RWPE2 (cell line): Measurements from ENCODE around the gene WASF1.

Experiments
- ATAC-seq: fragments of 200-7000 bp; cut with Tn5 transposase; 3 replicates; pipeline ENCODE4 v1.9.1; 2021; ENCODE audit warnings: low read depth
- DNase-seq: peaks from one replicate; pipeline ENCODE4 v3.0.0-alpha.2; 2020; ENCODE audit warnings: low spot score
- H3K27ac ChIP-seq: fragments of 450-650 bp; 2 replicates; pipeline ENCODE4 v1.5.1; 2017; ENCODE audit warnings: mild to moderate bottlenecking; ENCODE audit not compliant: poor library complexity, severe bottlenecking
- H3K27me3 ChIP-seq: fragments of 250-450 bp; sonication (Bioruptor Pico); 2 replicates; pipeline ENCODE4 v1.5.1; 2021; ENCODE audit warnings: mild to moderate bottlenecking, moderate library complexity; ENCODE audit not compliant: insufficient read depth, poor library complexity, severe bottlenecking
- H3K36me3 ChIP-seq: fragments of 250-450 bp; sonication (Bioruptor Pico); 2 replicates; pipeline ENCODE4 v1.5.1; 2020; ENCODE audit warnings: low read depth, mild to moderate bottlenecking, moderate library complexity
- H3K4me1 ChIP-seq: fragments of 250-450 bp; sonication (Bioruptor Pico); 2 replicates; pipeline ENCODE4 v1.5.1; 2021; ENCODE audit warnings: mild to moderate bottlenecking, moderate library complexity; ENCODE audit not compliant: insufficient read depth, poor library complexity, severe bottlenecking
- H3K4me3 ChIP-seq: fragments of 250-450 bp; sonication (Bioruptor Pico); 2 replicates; pipeline ENCODE4 v1.5.1; 2021; ENCODE audit warnings: mild to moderate bottlenecking, moderate library complexity; ENCODE audit not compliant: severe bottlenecking
- H3K9me3 ChIP-seq: fragments of 250-450 bp; sonication (Bioruptor Pico); 2 replicates; pipeline ENCODE4 v1.5.1; 2021; ENCODE audit warnings: mild to moderate bottlenecking, moderate library complexity; ENCODE audit not compliant: severe bottlenecking
- TF ChIP-seq, protein P1 (sequence below): fragments of 450-650 bp; IDR thresholded peaks from one replicate; pipeline ENCODE4 v1.5.1; 2017; ENCODE audit warnings: mild to moderate bottlenecking, moderate library complexity; ENCODE audit not compliant: poor library complexity, severe bottlenecking

The WASF1 gene

DNA sequence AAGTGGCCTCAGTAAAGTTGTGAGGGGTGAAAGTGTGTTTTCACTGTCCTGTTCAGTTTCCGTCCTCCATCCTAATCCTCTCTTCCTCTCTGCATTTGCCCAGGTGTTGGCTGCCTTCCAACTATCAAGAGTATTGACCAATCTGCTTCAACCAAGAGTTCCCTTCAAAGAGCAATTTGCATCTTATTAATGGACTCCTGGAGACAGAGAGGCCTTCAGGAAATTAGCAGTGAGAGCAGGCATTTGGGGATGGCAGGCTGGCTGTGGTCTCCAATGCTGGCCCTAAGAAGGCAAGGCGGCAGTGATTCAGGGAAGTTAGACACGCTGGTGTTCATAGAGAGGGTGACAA is 124.1 kb downstream of the WASF1 start:
- ATAC-seq: no peak
- Histone ChIP-seq H3K27me3 (peaks cover 8% of the 10 kb centered on the region), H3K4me3 (no peak overlapping the region), H3K4me1 (no peaks in the 10 kb centered on the region), H3K27ac (no peak overlapping the region), H3K36me3 (no peaks in the 10 kb centered on the region), H3K9me3 (no peaks in the 10 kb centered on the region)
- TF ChIP-seq, protein P1, sequence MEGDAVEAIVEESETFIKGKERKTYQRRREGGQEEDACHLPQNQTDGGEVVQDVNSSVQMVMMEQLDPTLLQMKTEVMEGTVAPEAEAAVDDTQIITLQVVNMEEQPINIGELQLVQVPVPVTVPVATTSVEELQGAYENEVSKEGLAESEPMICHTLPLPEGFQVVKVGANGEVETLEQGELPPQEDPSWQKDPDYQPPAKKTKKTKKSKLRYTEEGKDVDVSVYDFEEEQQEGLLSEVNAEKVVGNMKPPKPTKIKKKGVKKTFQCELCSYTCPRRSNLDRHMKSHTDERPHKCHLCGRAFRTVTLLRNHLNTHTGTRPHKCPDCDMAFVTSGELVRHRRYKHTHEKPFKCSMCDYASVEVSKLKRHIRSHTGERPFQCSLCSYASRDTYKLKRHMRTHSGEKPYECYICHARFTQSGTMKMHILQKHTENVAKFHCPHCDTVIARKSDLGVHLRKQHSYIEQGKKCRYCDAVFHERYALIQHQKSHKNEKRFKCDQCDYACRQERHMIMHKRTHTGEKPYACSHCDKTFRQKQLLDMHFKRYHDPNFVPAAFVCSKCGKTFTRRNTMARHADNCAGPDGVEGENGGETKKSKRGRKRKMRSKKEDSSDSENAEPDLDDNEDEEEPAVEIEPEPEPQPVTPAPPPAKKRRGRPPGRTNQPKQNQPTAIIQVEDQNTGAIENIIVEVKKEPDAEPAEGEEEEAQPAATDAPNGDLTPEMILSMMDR: no peak
- no peak for DNase-seq

DNA sequence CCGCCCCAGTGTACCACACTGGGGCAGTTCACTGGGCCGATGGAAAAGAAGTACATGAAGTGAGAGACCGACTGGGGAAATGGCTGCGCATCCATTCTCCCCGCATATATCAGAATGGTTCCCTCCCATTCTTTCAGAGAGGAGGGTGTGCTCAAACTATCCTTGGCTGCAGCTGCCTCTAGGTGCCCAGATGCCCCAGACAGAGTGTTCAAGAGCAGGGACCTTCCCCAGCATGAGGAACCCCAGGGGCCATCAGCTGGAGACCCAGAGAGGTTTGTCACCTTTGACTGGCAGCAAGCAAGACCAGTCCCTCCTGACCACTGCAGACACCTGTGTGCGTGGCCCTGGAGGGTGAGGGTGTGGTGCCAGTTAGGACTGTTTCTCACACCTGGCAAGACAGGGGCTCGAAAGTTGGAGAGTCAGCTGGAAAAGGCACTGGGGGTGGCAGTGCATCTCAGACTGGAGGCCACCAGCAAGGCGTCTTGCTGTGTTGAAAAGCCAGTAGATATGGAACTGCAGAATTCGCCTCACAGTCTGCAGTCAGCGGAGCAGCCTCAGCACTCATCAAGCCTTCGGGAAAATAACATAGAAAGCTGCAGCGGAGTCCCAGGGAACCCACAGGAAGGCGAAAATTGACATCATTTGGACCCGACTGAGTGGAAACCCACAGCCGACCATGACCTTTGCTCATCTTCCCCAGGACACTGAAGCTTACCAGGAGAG is 124.6 kb downstream of the WASF1 start:
- Histone ChIP-seq H3K4me1 (no peaks in the 10 kb centered on the region), H3K4me3 (no peak overlapping the region), H3K36me3 (no peaks in the 10 kb centered on the region), H3K9me3 (no peaks in the 10 kb centered on the region), H3K27ac (no peak overlapping the region), H3K27me3 (peaks cover 6% of the 10 kb centered on the region)
- TF ChIP-seq, protein P1: no peak
- no peak for ATAC-seq
- no peak for DNase-seq

DNA sequence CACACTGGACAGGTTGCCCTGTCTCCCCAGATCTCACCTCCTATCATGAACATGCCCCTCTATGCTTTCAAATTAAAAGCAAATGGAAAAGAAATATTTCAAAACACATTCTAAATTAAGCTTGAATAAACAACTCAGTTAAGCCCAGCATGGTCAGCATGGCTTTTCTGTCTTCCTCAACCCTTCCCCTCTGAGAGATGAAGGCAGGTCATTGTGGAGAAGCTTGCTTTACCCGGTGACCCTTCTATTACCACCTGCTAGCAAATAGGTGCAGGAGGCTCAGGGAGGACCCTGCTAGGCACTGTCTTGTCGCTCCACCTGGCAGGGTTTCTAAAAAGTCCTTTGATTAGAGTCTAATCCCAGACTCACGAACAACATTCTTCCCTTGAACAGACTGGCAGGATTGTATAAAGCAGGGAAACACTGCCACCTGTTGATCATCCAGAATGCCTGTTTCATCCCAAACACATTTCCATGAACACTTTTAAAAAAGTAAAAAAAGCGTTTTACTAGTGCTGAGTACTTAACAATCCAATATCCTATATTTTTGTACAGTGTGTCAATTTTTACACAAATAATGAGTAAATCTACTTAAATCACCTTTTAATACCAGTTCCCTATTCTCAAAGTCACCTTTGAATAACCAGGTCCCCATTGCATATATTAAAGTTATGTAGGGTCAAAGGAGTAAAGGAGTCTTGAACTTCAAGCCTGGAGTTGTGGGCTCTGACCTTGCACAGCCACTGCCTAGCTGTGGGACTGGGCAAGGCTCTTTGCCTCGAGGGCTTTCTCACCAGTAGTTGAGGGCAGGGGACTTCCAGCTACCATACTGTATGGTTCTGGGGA is 125.9 kb downstream of the WASF1 start:
- H3K27me3 ChIP-seq: no peaks in the 10 kb centered on the region
- H3K9me3 ChIP-seq: no peaks in the 10 kb centered on the region
- no peak for DNase-seq
- H3K4me3 ChIP-seq: no peak overlapping the region
- TF ChIP-seq, protein P1: peak; percentile 86
- H3K4me1 ChIP-seq: no peaks in the 10 kb centered on the region
- no peak overlapping the region for H3K27ac ChIP-seq
- H3K36me3 ChIP-seq: no peaks in the 10 kb centered on the region
- ATAC-seq: peak; percentile 74

DNA sequence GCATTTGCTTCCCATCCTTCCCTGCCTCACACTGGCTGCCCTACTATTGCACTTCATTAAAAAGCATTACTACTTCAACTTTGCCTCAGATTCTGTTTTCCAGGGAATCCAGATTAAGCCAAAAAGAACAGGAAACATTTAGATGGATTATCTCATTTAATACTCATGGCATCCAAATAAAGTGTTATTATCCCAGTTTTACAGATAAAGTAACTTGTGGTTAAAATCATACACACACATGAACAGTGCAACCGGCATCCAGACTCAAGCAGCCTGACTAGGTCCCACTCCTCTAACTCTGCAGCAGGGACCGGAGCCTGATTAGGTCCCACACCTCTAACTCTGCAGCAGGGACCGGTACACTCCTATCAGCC is 129.0 kb downstream of the WASF1 start:
- no peak for DNase-seq
- no peaks in the 10 kb centered on the region for H3K4me1 ChIP-seq
- H3K4me3 ChIP-seq: no peak overlapping the region
- no peak overlapping the region for H3K27ac ChIP-seq
- H3K27me3 ChIP-seq: no peaks in the 10 kb centered on the region
- no peak for ATAC-seq
- no peaks in the 10 kb centered on the region for H3K36me3 ChIP-seq
- H3K9me3 ChIP-seq: no peaks in the 10 kb centered on the region
- TF ChIP-seq, protein P1: no peak
